Erythroblast (primary cell): ENCODE results near the gene KLHL3.

Experiments
- GATA1 ChIP-seq: IDR thresholded peaks from 2 replicates; pipeline ENCODE4 v1.6.1; 2011; ENCODE audit warnings: low read depth, mild to moderate bottlenecking, control low read depth, low read length, moderate library complexity
- POLR2A ChIP-seq: IDR thresholded peaks from 2 replicates; pipeline ENCODE4 v1.6.1; 2011; ENCODE audit warnings: mild to moderate bottlenecking, low read length

DNA sequence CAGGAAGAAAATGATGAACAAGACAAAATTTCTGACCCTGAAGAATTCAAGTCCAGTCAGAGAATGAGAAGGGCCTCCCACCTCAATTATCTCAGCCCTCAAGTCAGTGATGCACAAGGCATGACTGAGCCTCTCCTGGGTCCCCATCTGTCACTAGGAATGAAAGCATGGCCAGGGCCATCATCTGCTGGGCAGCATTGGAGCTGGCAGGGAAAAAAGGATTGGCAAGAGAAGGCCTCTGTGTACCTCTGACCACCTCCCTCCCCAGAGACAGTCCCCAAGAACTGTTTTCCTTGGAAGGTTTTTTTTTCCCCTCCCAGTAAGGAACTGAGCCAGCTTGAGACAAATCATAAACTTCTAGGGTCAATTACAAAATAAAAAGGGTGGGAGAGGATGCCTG lies 76.7 kb downstream of the KLHL3 start:
- TF ChIP-seq POLR2A (no peak), GATA1 (no peak)
